H9 (cell line): ENCODE results near the gene SPRR1A. TPM values are rescaled to one million over a fixed set of nuclear protein-coding genes. Genes with fewer than 3 reads are reported as not detected.

Experiments
- DNase-seq: peaks from one replicate; pipeline ENCODE4 v3.0.0-alpha.2; 2017
- H2AFZ ChIP-seq: one replicate; pipeline ENCODE4 v1.6.1; 2013; ENCODE audit warnings: mild to moderate bottlenecking, low read length, control low read depth, moderate library complexity
- H2AK5ac ChIP-seq: 2 replicates; pipeline ENCODE4 v1.6.1; 2013; ENCODE audit warnings: low read length, control low read depth, mixed read lengths; ENCODE audit not compliant: insufficient read length
- H2BK120ac ChIP-seq: one replicate; pipeline ENCODE4 v1.6.1; 2013; ENCODE audit warnings: low read depth, mild to moderate bottlenecking, low read length, control low read depth, inconsistent platforms; ENCODE audit not compliant: poor library complexity, severe bottlenecking
- H2BK12ac ChIP-seq: 2 replicates; pipeline ENCODE4 v1.6.1; 2013; ENCODE audit warnings: low read length, control low read depth, mixed read lengths, low read depth; ENCODE audit not compliant: insufficient read length
- H2BK15ac ChIP-seq: 2 replicates; pipeline ENCODE4 v1.6.1; 2013; ENCODE audit warnings: low read depth, low read length, control low read depth
- H2BK20ac ChIP-seq: one replicate; pipeline ENCODE4 v1.6.1; 2013; ENCODE audit warnings: low read depth, mild to moderate bottlenecking, low read length, control low read depth, inconsistent platforms; ENCODE audit not compliant: poor library complexity, severe bottlenecking
- H2BK5ac ChIP-seq: 2 replicates; pipeline ENCODE4 v1.6.1; 2013; ENCODE audit warnings: low read length, control low read depth, mixed read lengths; ENCODE audit not compliant: insufficient read length
- H3K14ac ChIP-seq: 2 replicates; pipeline ENCODE4 v1.6.1; 2013; ENCODE audit warnings: low read length, control low read depth; ENCODE audit not compliant: insufficient read depth
- H3K18ac ChIP-seq: 2 replicates; pipeline ENCODE4 v1.6.1; 2013; ENCODE audit warnings: low read depth, mild to moderate bottlenecking, mixed read lengths, low read length, control low read depth; ENCODE audit not compliant: insufficient read length
- H3K23ac ChIP-seq: 2 replicates; pipeline ENCODE4 v1.6.1; 2013; ENCODE audit warnings: low read length, control low read depth, mixed read lengths, low read depth; ENCODE audit not compliant: insufficient read length
- H3K23me2 ChIP-seq: 2 replicates; pipeline ENCODE4 v1.6.1; 2013; ENCODE audit warnings: low read depth, mild to moderate bottlenecking, mixed read lengths, low read length, control low read depth; ENCODE audit not compliant: insufficient read length, poor library complexity, severe bottlenecking
- H3K27ac ChIP-seq: 2 replicates; pipeline ENCODE4 v1.5.1; 2013; ENCODE audit warnings: low read length, control low read depth, mixed read lengths, low read depth; ENCODE audit not compliant: insufficient read length
- H3K27me3 ChIP-seq: 2 replicates; pipeline ENCODE4 v1.6.1; 2013; ENCODE audit warnings: low read length, control low read depth, inconsistent platforms; ENCODE audit not compliant: insufficient read depth
- H3K4ac ChIP-seq: 2 replicates; pipeline ENCODE4 v1.6.1; 2013; ENCODE audit warnings: low read depth, mild to moderate bottlenecking, control low read depth, inconsistent platforms, low read length, moderate library complexity
- H3K4me1 ChIP-seq: 2 replicates; pipeline ENCODE4 v1.6.1; 2013; ENCODE audit warnings: low read length, control low read depth, inconsistent platforms; ENCODE audit not compliant: insufficient read depth
- H3K4me2 ChIP-seq: 2 replicates; pipeline ENCODE4 v1.6.1; 2013; ENCODE audit warnings: low read length, control low read depth, mixed read lengths; ENCODE audit not compliant: insufficient read length, insufficient read depth
- H3K56ac ChIP-seq: 2 replicates; pipeline ENCODE4 v1.6.1; 2013; ENCODE audit warnings: low read depth, mild to moderate bottlenecking, mixed read lengths, low read length, control low read depth; ENCODE audit not compliant: insufficient read length
- H3K79me1 ChIP-seq: 2 replicates; pipeline ENCODE4 v1.6.1; 2013; ENCODE audit warnings: low read depth, mild to moderate bottlenecking, moderate library complexity, low read length, control low read depth, inconsistent platforms; ENCODE audit not compliant: insufficient read depth, poor library complexity, severe bottlenecking
- H3K79me2 ChIP-seq: 2 replicates; pipeline ENCODE4 v1.6.1; 2013; ENCODE audit warnings: low read length, control low read depth, inconsistent platforms; ENCODE audit not compliant: insufficient read depth
- H3K9ac ChIP-seq: 2 replicates; pipeline ENCODE4 v1.6.1; 2013; ENCODE audit warnings: low read length, control low read depth, mixed read lengths; ENCODE audit not compliant: insufficient read length; ENCODE audit errors: extremely low read depth
- H3K9me3 ChIP-seq: one replicate; pipeline ENCODE4 v1.6.1; 2013; ENCODE audit warnings: low read depth, low read length, inconsistent platforms; ENCODE audit not compliant: control insufficient read depth
- H3T11ph ChIP-seq: one replicate; pipeline ENCODE4 v1.6.1; 2013; ENCODE audit warnings: mild to moderate bottlenecking, low read length, control low read depth, inconsistent platforms
- H4K20me1 ChIP-seq: one replicate; pipeline ENCODE4 v1.6.1; 2013; ENCODE audit not compliant: control insufficient read depth, insufficient read length, insufficient read depth
- H4K5ac ChIP-seq: 2 replicates; pipeline ENCODE4 v1.6.1; 2013; ENCODE audit warnings: low read depth, mild to moderate bottlenecking, mixed read lengths, low read length, control low read depth; ENCODE audit not compliant: insufficient read length
- H4K8ac ChIP-seq: replicated peaks from 2 replicates; pipeline ENCODE4 v1.6.1; 2013; ENCODE audit warnings: low read length, control low read depth, mixed read lengths, low read depth; ENCODE audit not compliant: insufficient read length
- H4K91ac ChIP-seq: 2 replicates; pipeline ENCODE4 v1.6.1; 2013; ENCODE audit warnings: low read depth, mild to moderate bottlenecking, moderate library complexity, mixed read lengths, low read length, control low read depth; ENCODE audit not compliant: insufficient read length
- H3K27ac Mint-ChIP-seq, 3 experiments: 2 replicates in 2 of 3; 3 replicates in 1 of 3; pipeline ENCODE4 v1.8.0; 2020 to 2021; ENCODE audit warnings: mixed read lengths in 3 of 3, mild to moderate bottlenecking in 1 of 3, moderate library complexity in 1 of 3
- H3K27me3 Mint-ChIP-seq: 2 replicates; pipeline ENCODE4 v1.8.0; 2021; ENCODE audit warnings: low read depth, mild to moderate bottlenecking, moderate library complexity, mixed read lengths
- H3K36me3 Mint-ChIP-seq, 3 experiments: 2 replicates in 2 of 3; 3 replicates in 1 of 3; pipeline ENCODE4 v1.8.0; 2020 to 2021; ENCODE audit warnings: low read depth in 3 of 3, mixed read lengths in 3 of 3; ENCODE audit not compliant: insufficient read depth in 1 of 3
- H3K4me1 Mint-ChIP-seq, 2 experiments: 2 replicates each; pipeline ENCODE4 v1.8.0; 2020; ENCODE audit warnings: mixed read lengths in 2 of 2
- H3K4me3 Mint-ChIP-seq, 2 experiments: 2 replicates in 1 of 2; 3 replicates in 1 of 2; pipeline ENCODE4 v1.8.0; 2020 to 2021; ENCODE audit warnings: mild to moderate bottlenecking in 2 of 2, mixed read lengths in 2 of 2, moderate library complexity in 1 of 2
- H3K9me3 Mint-ChIP-seq, 2 experiments: 2 replicates in 1 of 2; 3 replicates in 1 of 2; pipeline ENCODE4 v1.8.0; 2020; ENCODE audit warnings: mild to moderate bottlenecking in 2 of 2, mixed read lengths in 2 of 2, moderate library complexity in 1 of 2
- WGBS: extraction: QIAGEN DNeasy Blood & Tissue Kit; methylation state at CpG from one replicate; pipeline ENCODE4 v1.1.7; 2013; ENCODE audit warnings: missing lambda C conversion rate, low lambda C conversion rate, mixed read lengths; ENCODE audit not compliant: insufficient read length; ENCODE audit errors: extremely low coverage; 5-methylcytosine and 5-hydroxymethylcytosine counted together
- total RNA-seq: library from RNA; stranded (reverse); gene quantifications from 2 replicates; pipeline ENCODE4 v1.2.1, GENCODE V29; 2021
- TF ChIP-seq, protein P1 (sequence below): fragments of 200-600 bp; sonication (generic); conservative IDR thresholded peaks from 3 replicates; pipeline ENCODE4 v1.8.0; 2021; ENCODE audit warnings: antibody characterized with exemption, mild to moderate bottlenecking

Gene SPRR1A
- total RNA-seq, 1 experiment from 2014 or later = not detected

DNA sequence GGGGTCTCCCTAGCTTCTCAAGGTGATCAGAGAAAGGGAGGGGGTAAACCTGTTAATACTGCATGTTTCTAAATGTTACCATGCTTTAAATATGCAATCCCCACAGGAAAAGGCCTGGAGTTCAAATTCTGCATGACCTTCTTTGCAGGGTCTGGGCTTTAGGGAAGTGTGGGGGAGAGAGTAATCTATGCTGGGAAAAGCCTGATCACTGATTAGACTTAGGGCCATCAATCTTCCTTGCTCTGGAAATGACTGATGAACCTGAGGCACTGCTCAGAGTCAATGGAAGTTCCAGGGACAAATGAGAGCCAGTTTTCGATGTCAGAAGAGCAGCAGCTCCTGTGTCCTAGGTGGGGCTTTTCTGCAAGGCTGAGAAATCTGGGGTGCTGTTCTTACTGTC lies 3.2 kb upstream of the SPRR1A start:
- Histone ChIP-seq H3K56ac (no peak overlapping the region), H2BK15ac (no peak overlapping the region), H3K79me1 (no peaks in the 10 kb centered on the region), H3K4me2 (no peak overlapping the region), H2BK12ac (no peak overlapping the region), H4K20me1 (no peaks in the 10 kb centered on the region), H2BK5ac (no peak overlapping the region), H2BK120ac (no peak overlapping the region), H4K5ac (no peak overlapping the region), H3K4me1 (no peaks in the 10 kb centered on the region), H3T11ph (no peak overlapping the region), H2BK20ac (no peak overlapping the region), H3K27ac (no peak overlapping the region), H3K18ac (no peak overlapping the region), H3K9ac (no peak overlapping the region), H3K14ac (no peak overlapping the region), H2AFZ (no peak overlapping the region), H3K79me2 (no peaks in the 10 kb centered on the region), H3K9me3 (no peaks in the 10 kb centered on the region), H4K8ac (no peak overlapping the region), H2AK5ac (no peak overlapping the region), H3K23me2 (no peaks in the 10 kb centered on the region), H3K4ac (no peak overlapping the region), H3K23ac (no peak overlapping the region), H4K91ac (no peak overlapping the region), H3K27me3 (no peaks in the 10 kb centered on the region)
- DNase-seq = no peak
- no peaks in the 10 kb centered on the region for H3K4me1 Mint-ChIP-seq
- H3K27ac Mint-ChIP-seq = no peak overlapping the region
- TF ChIP-seq, protein P1, sequence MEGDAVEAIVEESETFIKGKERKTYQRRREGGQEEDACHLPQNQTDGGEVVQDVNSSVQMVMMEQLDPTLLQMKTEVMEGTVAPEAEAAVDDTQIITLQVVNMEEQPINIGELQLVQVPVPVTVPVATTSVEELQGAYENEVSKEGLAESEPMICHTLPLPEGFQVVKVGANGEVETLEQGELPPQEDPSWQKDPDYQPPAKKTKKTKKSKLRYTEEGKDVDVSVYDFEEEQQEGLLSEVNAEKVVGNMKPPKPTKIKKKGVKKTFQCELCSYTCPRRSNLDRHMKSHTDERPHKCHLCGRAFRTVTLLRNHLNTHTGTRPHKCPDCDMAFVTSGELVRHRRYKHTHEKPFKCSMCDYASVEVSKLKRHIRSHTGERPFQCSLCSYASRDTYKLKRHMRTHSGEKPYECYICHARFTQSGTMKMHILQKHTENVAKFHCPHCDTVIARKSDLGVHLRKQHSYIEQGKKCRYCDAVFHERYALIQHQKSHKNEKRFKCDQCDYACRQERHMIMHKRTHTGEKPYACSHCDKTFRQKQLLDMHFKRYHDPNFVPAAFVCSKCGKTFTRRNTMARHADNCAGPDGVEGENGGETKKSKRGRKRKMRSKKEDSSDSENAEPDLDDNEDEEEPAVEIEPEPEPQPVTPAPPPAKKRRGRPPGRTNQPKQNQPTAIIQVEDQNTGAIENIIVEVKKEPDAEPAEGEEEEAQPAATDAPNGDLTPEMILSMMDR = no peak
- WGBS = no CpG with 5 or more reads among the region's 1 CpG
- peaks cover 42% of the 10 kb centered on the region for H3K27me3 Mint-ChIP-seq
- H3K36me3 Mint-ChIP-seq = no peaks in the 10 kb centered on the region; a peak in 1 of 7 replicates
- no peak overlapping the region for H3K4me3 Mint-ChIP-seq
- H3K9me3 Mint-ChIP-seq = peaks cover 3 to 14% of the 10 kb centered on the region in 2 experiments; a peak in 3 of 5 replicates
